PC-3 (cell line): ENCODE measurements around the gene PSME2. TPM values are rescaled to one million over a fixed set of nuclear protein-coding genes. Genes with fewer than 3 reads are reported as not detected.

Experiments used
- ATAC-seq: fragments of 200-7000 bp; cut with Tn5 transposase; 2 replicates; pipeline ENCODE4 v1.9.1; 2020; ENCODE audit warnings: mild to moderate bottlenecking, moderate library complexity
- BruUV-seq: library from RNA; stranded (reverse); fragments of 400-500 nt; replicated peaks from 2 replicates; lab custom pipeline; 2021; lab: Mats Ljungman, UMichigan
- CTCF ChIA-PET: fragments of 300-600 bp; sonication (Branson Sonifier 250); formaldehyde crosslinking; loops from one replicate; lab custom pipeline; 2022; ENCODE audit warnings: antibody characterized with exemption; lab: Charles Lee
- POLR2A ChIA-PET: fragments of 300-600 bp; sonication (Branson Sonifier 250); formaldehyde crosslinking; loops from one replicate; lab custom pipeline; 2022; ENCODE audit warnings: antibody characterized with exemption; ENCODE audit not compliant: unreplicated experiment; lab: Charles Lee
- DNase-seq: peaks from one replicate; pipeline ENCODE4 v3.0.0-alpha.2; 2015
- H2AFZ ChIP-seq: fragments of 300-600 bp; sonication (generic); 2 replicates; pipeline ENCODE4 v1.6.0; 2016; ENCODE audit warnings: antibody characterized with exemption, low read length
- H3F3A ChIP-seq: fragments of 300-600 bp; sonication (generic); one replicate; pipeline ENCODE4 v1.6.0; 2017; ENCODE audit warnings: antibody characterized with exemption, low read length, control low read depth, mild to moderate bottlenecking; ENCODE audit not compliant: unreplicated experiment
- H3K27ac ChIP-seq: fragments of 300-600 bp; sonication (generic); 2 replicates; pipeline ENCODE4 v1.5.1; 2016; ENCODE audit warnings: mild to moderate bottlenecking, low read length
- H3K27me3 ChIP-seq: fragments of 300-600 bp; sonication (generic); 2 replicates; pipeline ENCODE4 v1.6.1; 2016; ENCODE audit warnings: low read length, mixed read lengths
- H3K36me3 ChIP-seq: fragments of 300-600 bp; sonication (generic); 2 replicates; pipeline ENCODE4 v1.6.1; 2016; ENCODE audit warnings: low read depth, mixed run types, low read length, mixed read lengths
- H3K4me1 ChIP-seq: fragments of 300-600 bp; sonication (generic); 2 replicates; pipeline ENCODE4 v1.5.1; 2016; ENCODE audit warnings: low read length; ENCODE audit not compliant: insufficient read depth
- H3K4me2 ChIP-seq: fragments of 300-600 bp; sonication (generic); 2 replicates; pipeline ENCODE4 v1.6.0; 2016; ENCODE audit warnings: low read length
- H3K4me3 ChIP-seq: fragments of 300-600 bp; sonication (generic); 2 replicates; pipeline ENCODE4 v1.5.1; 2016; ENCODE audit warnings: mild to moderate bottlenecking, low read length, mixed read lengths
- H3K79me2 ChIP-seq: fragments of 300-600 bp; sonication (generic); 2 replicates; pipeline ENCODE4 v1.6.1; 2017; ENCODE audit warnings: low read length, mixed read lengths
- H3K9ac ChIP-seq: fragments of 300-600 bp; sonication (generic); 2 replicates; pipeline ENCODE4 v1.6.0; 2016; ENCODE audit warnings: mild to moderate bottlenecking, low read length
- H3K9me2 ChIP-seq: fragments of 300-600 bp; sonication (generic); replicated peaks from 2 replicates; pipeline ENCODE4 v1.6.1; 2016; ENCODE audit warnings: mixed run types, low read length, mixed read lengths
- H3K9me3 ChIP-seq: fragments of 300-600 bp; sonication (generic); 2 replicates; pipeline ENCODE4 v1.6.1; 2016; ENCODE audit warnings: low read length, mixed read lengths
- H4K20me1 ChIP-seq: fragments of 300-600 bp; sonication (generic); 2 replicates; pipeline ENCODE4 v1.6.1; 2016; ENCODE audit warnings: low read length, mixed read lengths
- EZH2 ChIP-seq: fragments of 300-600 bp; sonication (generic); IDR thresholded peaks from one replicate; pipeline ENCODE4 v1.6.1; 2017; ENCODE audit warnings: antibody characterized with exemption, mild to moderate bottlenecking, low read length; ENCODE audit not compliant: unreplicated experiment
- EZH2phosphoT487 ChIP-seq: fragments of 300-600 bp; sonication (generic); IDR thresholded peaks from 2 replicates; pipeline ENCODE4 v1.6.1; 2018; ENCODE audit warnings: mild to moderate bottlenecking, antibody characterized with exemption, low read length, borderline replicate concordance
- intact Hi-C: fragments of 100-400 bp; cut with micrococcal nuclease; formaldehyde crosslinking; loops from 2 replicates; pipeline ENCODE4 v1.9.0; 2023
- total RNA-seq: library from RNA; depleted of rRNA; stranded (reverse); fragments of >200 nt; gene quantifications from 2 replicates; pipeline ENCODE4 v1.2.3, GENCODE V29; 2014
- TF ChIP-seq, protein P1 (sequence below): fragments of 300-600 bp; sonication (generic); conservative IDR thresholded peaks from 2 replicates; pipeline ENCODE4 v1.5.1; 2017; ENCODE audit warnings: antibody characterized with exemption, low read depth, mild to moderate bottlenecking, low read length

Gene PSME2
- total RNA-seq, 1 experiment from 2014 or later: 297 TPM

DNA sequence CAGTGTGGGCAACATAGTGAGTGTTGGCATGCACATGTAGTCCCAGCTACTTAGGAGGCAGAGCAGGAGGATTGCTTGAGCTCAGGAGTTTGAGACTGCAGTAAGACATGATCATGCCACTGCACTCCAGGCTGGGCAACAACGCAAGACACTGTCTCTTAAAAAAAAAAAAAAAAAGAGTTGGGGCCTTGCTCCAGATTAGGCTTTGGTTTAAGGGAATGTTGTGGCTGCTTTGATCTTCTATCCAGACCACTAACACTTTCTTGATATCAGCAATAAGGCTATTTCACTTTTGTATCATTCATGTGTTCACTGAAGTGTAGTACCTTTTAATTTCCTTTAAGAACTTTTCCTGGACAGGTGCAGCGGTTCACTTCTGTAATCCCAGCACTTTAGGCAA is 18.7 kb downstream of the PSME2 start:
- Histone ChIP-seq H3K27ac (no peak overlapping the region), H3K27me3 (no peaks in the 10 kb centered on the region), H3K4me1 (no peaks in the 10 kb centered on the region), H3K4me3 (no peak overlapping the region), H4K20me1 (no peaks in the 10 kb centered on the region), H3K36me3 (no peaks in the 10 kb centered on the region; the same call in 1 of the 2 replicates), H3F3A (no peaks in the 10 kb centered on the region), H2AFZ (no peak overlapping the region), H3K4me2 (no peak overlapping the region), H3K9me2 (no peaks in the 10 kb centered on the region), H3K79me2 (no peaks in the 10 kb centered on the region), H3K9ac (no peak overlapping the region), H3K9me3 (no peaks in the 10 kb centered on the region)
- BruUV-seq: no TSS peak
- no peak for DNase-seq
- no peak for ATAC-seq
- TF ChIP-seq, protein P1, sequence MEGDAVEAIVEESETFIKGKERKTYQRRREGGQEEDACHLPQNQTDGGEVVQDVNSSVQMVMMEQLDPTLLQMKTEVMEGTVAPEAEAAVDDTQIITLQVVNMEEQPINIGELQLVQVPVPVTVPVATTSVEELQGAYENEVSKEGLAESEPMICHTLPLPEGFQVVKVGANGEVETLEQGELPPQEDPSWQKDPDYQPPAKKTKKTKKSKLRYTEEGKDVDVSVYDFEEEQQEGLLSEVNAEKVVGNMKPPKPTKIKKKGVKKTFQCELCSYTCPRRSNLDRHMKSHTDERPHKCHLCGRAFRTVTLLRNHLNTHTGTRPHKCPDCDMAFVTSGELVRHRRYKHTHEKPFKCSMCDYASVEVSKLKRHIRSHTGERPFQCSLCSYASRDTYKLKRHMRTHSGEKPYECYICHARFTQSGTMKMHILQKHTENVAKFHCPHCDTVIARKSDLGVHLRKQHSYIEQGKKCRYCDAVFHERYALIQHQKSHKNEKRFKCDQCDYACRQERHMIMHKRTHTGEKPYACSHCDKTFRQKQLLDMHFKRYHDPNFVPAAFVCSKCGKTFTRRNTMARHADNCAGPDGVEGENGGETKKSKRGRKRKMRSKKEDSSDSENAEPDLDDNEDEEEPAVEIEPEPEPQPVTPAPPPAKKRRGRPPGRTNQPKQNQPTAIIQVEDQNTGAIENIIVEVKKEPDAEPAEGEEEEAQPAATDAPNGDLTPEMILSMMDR: no peak
- TF ChIP-seq EZH2 (no peak), EZH2phosphoT487 (no peak)
- intact Hi-C loops: no loop called here
- ChIA-PET POLR2A (no interaction called here), CTCF (no interaction called here)

DNA sequence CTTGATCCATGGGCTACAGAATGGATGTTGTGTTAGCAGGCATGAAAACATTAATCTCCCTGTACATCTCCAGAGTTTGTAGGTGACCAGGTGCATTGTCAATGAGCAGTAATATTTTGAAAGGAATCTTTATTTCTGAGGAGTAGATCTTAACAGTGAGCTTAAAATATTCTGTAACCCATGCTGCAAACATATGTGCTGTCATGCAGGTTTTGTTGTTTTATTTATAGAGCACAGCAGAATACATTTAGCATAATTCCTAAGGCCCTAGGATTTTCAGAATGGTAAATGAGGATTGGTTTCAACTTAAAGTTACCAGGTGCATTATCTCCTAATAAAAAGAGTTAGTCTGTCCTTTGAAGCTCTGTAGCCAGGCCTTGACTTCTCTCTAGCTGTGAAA is 19.5 kb downstream of the PSME2 start:
- H3K9me2 ChIP-seq: no peaks in the 10 kb centered on the region
- H3K27me3 ChIP-seq: no peaks in the 10 kb centered on the region
- POLR2A ChIA-PET: no interaction called here
- no peak overlapping the region for H3K4me2 ChIP-seq
- no peaks in the 10 kb centered on the region for H4K20me1 ChIP-seq
- H3K4me1 ChIP-seq: no peaks in the 10 kb centered on the region
- H3K27ac ChIP-seq: no peak overlapping the region
- H3K9me3 ChIP-seq: no peaks in the 10 kb centered on the region
- H3K9ac ChIP-seq: no peak overlapping the region
- BruUV-seq: no TSS peak
- TF ChIP-seq EZH2 (no peak), EZH2phosphoT487 (no peak)
- TF ChIP-seq, protein P1: no peak
- ATAC-seq (no peak), DNase-seq (no peak)
- no peak overlapping the region for H3K4me3 ChIP-seq
- no peaks in the 10 kb centered on the region; the same call in 1 of the 2 replicates for H3K36me3 ChIP-seq
- no peak overlapping the region for H2AFZ ChIP-seq
- no peaks in the 10 kb centered on the region for H3F3A ChIP-seq
- intact Hi-C loops: no loop called here
- CTCF ChIA-PET: interaction anchor here (0.7 kb wide), 1 partner anchor 18 kb away, joined by 3 read pairs; no protein-coding TSS in a partner anchor
- H3K79me2 ChIP-seq: no peaks in the 10 kb centered on the region
